NCI-H1105 (cell line): ENCODE results near the gene PCDHA1.
"Not testable (repeated sequence)": the region's sequence is repeated elsewhere in the genome, so short reads cannot be mapped to it uniquely, and the experiment has no call there.

Experiments used
- DNase-seq: peaks from one replicate; lab custom pipeline; 2025; lab: John Stamatoyannopoulos, UW

Gene PCDHA1

GRCh38 chr5:140808241-140808888, 22.4 kb downstream of the PCDHA1 start:
- not testable (repeated sequence) for DNase-seq

DNA sequence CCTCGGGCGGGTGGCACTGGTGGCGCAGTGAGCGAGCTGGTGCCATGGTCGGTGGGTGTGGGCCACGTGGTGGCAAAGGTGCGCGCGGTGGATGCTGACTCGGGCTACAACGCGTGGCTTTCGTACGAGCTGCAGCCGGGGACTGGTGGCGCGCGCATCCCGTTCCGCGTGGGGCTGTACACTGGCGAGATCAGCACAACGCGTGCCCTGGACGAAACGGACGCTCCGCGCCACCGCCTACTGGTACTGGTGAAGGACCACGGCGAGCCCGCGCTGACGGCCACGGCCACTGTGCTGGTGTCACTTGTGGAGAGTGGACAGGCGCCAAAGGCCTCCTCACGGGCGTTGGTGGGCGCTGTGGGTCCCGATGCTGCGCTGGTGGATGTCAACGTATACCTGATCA, 22.9 kb downstream of the PCDHA1 start:
- DNase-seq, result no peak

DNA sequence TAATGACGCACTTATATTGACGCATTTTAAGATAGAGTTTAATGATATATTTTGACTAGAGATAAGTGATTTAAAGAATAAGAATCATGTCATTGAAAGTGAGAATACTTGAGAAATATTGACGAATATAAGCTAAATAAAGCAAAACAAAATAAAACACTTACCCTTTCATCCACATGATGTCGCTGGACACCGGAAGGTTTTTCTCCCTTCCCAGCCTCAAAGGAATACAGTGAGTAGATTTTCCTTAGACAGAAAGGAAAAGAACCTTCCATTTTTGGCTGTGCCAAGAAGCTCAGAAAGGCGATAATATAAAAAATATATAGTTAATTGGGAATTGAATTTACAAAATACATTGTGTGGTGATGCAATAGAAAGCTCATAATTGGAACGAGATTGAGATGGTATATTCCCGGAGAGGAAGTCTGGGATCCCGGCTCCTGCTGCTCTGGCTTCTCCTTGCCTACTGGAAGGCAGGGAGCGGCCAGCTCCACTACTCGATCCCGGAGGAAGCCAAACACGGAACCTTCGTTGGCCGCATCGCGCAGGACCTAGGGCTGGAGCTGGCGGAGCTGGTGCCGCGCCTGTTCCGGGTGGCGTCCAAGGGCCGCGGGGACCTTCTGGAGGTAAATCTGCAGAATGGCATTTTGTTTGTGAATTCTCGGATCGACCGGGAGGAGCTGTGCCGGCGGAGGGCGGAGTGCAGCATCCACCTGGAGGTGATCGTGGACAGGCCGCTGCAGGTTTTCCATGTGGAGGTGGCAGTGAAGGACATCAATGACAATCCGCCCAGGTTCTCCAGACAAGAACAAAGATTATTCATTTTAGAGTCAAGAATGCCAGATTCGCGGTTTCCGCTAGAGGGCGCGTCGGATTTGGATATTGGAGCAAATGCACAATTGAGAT, 35.7 kb downstream of the PCDHA1 start, which contains the start of gene PCDHA5:
PCDHA5 (plus strand) TSS at position 239 of the 906 bp plus-strand sequence.
- DNase-seq, result no peak

- no peak for DNase-seq
Measured at GRCh38 chr5:140822281-140822629, 36.3 kb downstream of the PCDHA1 start.

GRCh38 chr5:140822969-140823368, 37.0 kb downstream of the PCDHA1 start:
- not testable (repeated sequence) for DNase-seq

DNA sequence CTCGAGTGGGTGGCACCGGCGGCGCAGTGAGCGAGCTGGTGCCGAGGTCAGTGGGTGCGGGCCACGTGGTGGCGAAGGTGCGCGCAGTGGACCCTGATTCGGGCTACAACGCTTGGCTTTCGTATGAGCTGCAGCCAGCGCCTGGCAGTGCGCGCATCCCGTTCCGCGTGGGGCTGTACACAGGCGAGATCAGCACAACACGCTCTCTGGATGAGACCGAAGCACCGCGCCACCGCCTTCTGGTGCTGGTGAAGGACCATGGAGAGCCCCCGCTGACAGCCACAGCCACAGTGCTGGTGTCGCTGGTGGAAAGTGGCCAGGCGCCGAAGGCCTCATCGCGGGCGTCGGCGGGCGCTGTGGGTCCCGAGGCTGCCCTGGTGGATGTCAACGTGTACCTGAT, 37.5 kb downstream of the PCDHA1 start:
- DNase-seq, result no peak

- DNase-seq, result no peak
Measured at GRCh38 chr5:140827704-140828361, 41.9 kb downstream of the PCDHA1 start, which contains the start of gene PCDHA6. PCDHA6 (plus strand) TSS chr5:140827960; CDS start chr5:140828092, 132 bp downstream.

DNA sequence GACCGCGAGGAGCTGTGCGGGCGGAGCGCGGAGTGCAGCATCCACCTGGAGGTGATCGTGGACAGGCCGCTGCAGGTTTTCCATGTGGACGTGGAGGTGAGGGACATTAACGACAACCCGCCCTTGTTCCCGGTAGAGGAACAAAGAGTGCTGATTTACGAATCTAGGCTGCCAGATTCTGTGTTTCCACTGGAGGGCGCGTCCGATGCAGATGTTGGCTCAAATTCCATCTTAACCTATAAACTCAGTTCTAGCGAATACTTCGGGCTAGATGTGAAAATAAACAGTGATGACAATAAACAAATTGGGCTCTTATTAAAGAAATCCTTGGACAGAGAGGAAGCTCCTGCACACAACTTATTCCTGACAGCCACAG, 42.4 kb downstream of the PCDHA1 start:
- no peak for DNase-seq

GRCh38 chr5:140829511-140830501, 43.9 kb downstream of the PCDHA1 start:
- DNase-seq, result not testable (repeated sequence)

GRCh38 chr5:140833993-140834392, 48.1 kb downstream of the PCDHA1 start, which contains the start of gene PCDHA7:
PCDHA7 (plus strand) TSS chr5:140834269; CDS start chr5:140834384, 115 bp downstream.
- DNase-seq, result no peak

- not testable (repeated sequence) for DNase-seq
Measured at GRCh38 chr5:140834439-140835008, 48.6 kb downstream of the PCDHA1 start.

- DNase-seq, result no peak
Measured at GRCh38 chr5:140835622-140836510, 49.9 kb downstream of the PCDHA1 start.

GRCh38 chr5:140840978-140841962, 55.3 kb downstream of the PCDHA1 start, which contains the start of gene PCDHA8:
PCDHA8 (plus strand) TSS chr5:140841187; CDS start chr5:140841322, 135 bp downstream.
- DNase-seq, result no peak

- DNase-seq, result no peak
Measured at GRCh38 chr5:140842798-140843733, 57.1 kb downstream of the PCDHA1 start.

- not testable (repeated sequence) for DNase-seq
Measured at GRCh38 chr5:140848139-140849102, 62.5 kb downstream of the PCDHA1 start, which contains the start of gene PCDHA9. PCDHA9 (plus strand) TSS chr5:140848382; CDS start chr5:140848496, 114 bp downstream.
